AG04449 (cell line): ENCODE results near the gene ZNF169.
"Not testable (repeated sequence)": the region's sequence is repeated elsewhere in the genome, so short reads cannot be mapped to it uniquely, and the experiment has no call there.

Source experiments
- CTCF ChIA-PET: fragments of 350-600 bp; formaldehyde crosslinking; extraction: SDS; loops from one replicate; lab custom pipeline; 2021; ENCODE audit warnings: antibody characterized with exemption; lab: Yijun Ruan, JAX
- POLR2A ChIA-PET: fragments of 400-600, 350-600 bp; formaldehyde crosslinking; extraction: SDS; loops from one replicate; lab custom pipeline; 2020; ENCODE audit warnings: antibody characterized with exemption, inconsistent platforms; lab: Yijun Ruan, JAX
- DNase-seq: peaks from one replicate; pipeline ENCODE4 v3.0.0-alpha.2; 2010; ENCODE audit warnings: low read depth, low spot score
- H3K4me3 ChIP-seq: 2 replicates; pipeline ENCODE4 v1.5.1; 2011; ENCODE audit warnings: low read depth, mild to moderate bottlenecking, control low read depth, low read length
- CTCF ChIP-seq: IDR thresholded peaks from one replicate; pipeline ENCODE4 v1.5.1; 2011; ENCODE audit warnings: mild to moderate bottlenecking, moderate library complexity, low read length, control low read depth, inconsistent platforms; ENCODE audit not compliant: insufficient read depth; ENCODE audit errors: missing control alignments

The ZNF169 gene

GRCh38 chr9:94256007-94256406, 3.1 kb upstream of the ZNF169 start:
- no peak for TF ChIP-seq CTCF
- H3K4me3 ChIP-seq, result no peak overlapping the region
- DNase-seq, result no peak
- ChIA-PET POLR2A (no interaction called here), CTCF (interaction anchor here (1.0 kb wide), 1 partner anchor 243 kb away, joined by 3 read pairs; no protein-coding TSS in a partner anchor)

- DNase-seq, H3K4me3 ChIP-seq, CTCF ChIA-PET, POLR2A ChIA-PET: not testable (repeated sequence)
These were observed 6.7 kb downstream of the ZNF169 start for GRCh38 chr9:94265626-94266402.

GRCh38 chr9:94269264-94269663, 10.2 kb downstream of the ZNF169 start:
- ChIA-PET POLR2A (no interaction called here), CTCF (no interaction called here)
- no peak for DNase-seq
- no peak overlapping the region for H3K4me3 ChIP-seq
- TF ChIP-seq CTCF, result no peak

- CTCF ChIA-PET, result no interaction called here
- POLR2A ChIA-PET, result no interaction called here
- DNase-seq, result no peak
- no peak overlapping the region for H3K4me3 ChIP-seq
- TF ChIP-seq CTCF, result no peak
These were observed 10.9 kb downstream of the ZNF169 start for GRCh38 chr9:94270009-94270408.

- CTCF ChIA-PET, POLR2A ChIA-PET, DNase-seq, H3K4me3 ChIP-seq: not testable (repeated sequence)
These were observed 17.9 kb downstream of the ZNF169 start for GRCh38 chr9:94277029-94277428.

GRCh38 chr9:94277885-94278536, 18.9 kb downstream of the ZNF169 start:
- TF ChIP-seq CTCF, result no peak
- no peak for DNase-seq
- H3K4me3 ChIP-seq, result no peak overlapping the region
- POLR2A ChIA-PET, result no interaction called here
- CTCF ChIA-PET, result interaction anchor here (0.6 kb wide), 1 partner anchor 851 kb away, joined by 3 read pairs; no protein-coding TSS in a partner anchor

GRCh38 chr9:94280409-94280989, 21.4 kb downstream of the ZNF169 start:
- ChIA-PET CTCF (no interaction called here), POLR2A (no interaction called here)
- no peak for TF ChIP-seq CTCF
- no peak for DNase-seq
- no peak overlapping the region for H3K4me3 ChIP-seq
